SW480 (cell line): Measurements from ENCODE around the gene GALNT1.

Experiments
- DNase-seq: peaks from one replicate; pipeline ENCODE4 v3.0.0-alpha.2; 2016; ENCODE audit warnings: low spot score

The GALNT1 gene

DNA sequence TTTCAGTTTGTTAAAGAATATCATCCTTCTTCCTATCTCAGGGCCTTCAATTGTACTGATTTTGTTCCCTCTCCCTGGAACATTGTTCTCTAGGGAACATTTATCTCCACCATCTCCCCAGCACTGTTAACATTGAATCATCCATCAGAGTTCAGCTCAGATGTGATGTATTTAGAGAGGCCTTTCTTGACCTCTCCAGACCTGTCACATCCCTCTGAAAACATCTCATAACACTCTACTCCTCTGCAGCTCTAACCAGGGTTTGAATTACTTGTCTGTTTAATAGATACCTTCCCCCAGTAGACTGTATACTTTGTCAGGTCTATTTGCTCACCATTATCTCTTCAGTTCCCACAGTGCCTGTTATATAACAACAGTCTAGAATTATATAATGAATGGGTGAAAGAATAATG lies 98.6 kb downstream of the GALNT1 start:
- DNase-seq, result no peak

DNA sequence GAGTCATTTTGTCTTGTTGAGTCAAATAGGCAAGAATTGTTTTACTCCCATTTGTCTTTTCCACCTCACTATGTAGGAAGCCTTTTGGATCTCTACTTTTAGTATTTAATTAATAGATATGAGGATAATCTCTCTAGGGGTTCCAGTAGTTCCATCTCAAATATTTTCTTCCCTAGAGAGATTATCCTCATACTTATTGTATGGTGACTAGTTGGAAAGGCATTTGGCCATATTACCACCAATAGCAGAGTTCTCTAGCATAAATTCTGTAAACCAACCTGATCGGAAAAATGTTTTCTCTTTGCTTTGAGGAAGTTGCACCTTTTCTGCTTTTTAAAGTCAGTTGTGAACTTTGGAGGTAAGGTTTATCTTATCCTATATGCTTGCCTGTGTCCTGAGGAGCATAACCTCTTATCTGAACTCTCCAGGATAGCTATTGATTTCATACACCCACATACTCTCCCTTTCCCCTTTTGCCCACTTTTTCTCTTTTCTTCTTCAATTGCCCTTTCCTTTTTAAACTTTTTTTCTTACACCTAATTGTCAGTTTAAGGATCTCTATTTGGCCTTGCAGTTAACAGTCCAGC lies 100.8 kb downstream of the GALNT1 start:
- no peak for DNase-seq

DNA sequence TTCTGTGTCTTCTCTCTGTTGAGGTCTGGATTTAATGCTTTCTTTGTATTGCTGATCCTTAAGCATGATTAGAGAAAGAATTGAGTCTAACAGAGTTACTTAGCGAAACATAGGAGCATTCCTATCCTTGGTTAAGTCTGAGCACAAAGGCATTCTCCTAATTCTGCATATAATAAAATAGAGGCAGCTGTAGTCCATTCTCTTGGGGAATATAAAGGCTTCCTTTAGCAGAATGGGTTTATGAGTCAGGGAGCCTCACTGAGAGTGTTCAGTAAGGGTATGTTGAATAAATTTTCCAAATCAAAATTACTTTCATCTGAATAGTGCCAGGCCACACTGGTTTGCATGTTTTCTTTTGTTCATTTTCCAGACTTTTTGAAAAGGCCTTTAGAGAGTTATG lies 101.5 kb downstream of the GALNT1 start:
- no peak for DNase-seq

DNA sequence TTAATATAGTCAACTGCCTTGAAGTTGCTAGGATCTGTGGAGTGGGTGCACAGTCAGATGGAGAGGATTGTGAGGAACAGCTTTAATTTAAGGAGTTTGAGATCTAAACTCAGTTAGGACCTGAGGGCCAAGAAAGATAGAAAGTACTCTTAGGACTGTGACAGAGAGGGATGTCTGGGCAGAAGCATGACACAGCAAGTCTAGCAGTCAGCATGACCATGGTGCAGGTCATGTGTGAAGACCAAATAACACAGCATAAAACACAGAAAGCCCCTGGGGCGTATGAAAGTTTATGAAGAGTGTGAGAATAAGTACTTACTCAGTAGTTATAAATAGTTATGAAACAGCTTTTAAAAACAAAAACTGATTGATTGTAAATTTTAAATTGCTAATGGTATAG lies 107.2 kb downstream of the GALNT1 start:
- no peak for DNase-seq

DNA sequence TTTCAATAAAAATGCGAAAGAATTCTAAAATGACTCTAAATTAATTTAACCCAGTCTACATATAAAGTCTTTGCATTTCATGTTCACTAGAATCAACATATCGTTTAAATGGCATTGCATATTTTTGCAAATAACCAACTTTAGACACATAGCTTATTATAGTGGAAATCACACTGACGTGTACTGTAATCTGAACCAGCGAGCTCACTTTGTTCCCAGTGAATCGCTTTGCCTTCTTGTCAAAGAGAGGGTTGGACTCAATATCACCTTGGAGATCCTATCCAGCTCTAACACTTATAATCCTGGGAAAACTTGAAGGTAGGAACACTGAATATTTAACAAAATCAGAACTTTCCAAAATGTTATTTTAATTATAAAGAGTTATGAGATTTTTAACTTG lies 108.2 kb downstream of the GALNT1 start:
- DNase-seq, result no peak

DNA sequence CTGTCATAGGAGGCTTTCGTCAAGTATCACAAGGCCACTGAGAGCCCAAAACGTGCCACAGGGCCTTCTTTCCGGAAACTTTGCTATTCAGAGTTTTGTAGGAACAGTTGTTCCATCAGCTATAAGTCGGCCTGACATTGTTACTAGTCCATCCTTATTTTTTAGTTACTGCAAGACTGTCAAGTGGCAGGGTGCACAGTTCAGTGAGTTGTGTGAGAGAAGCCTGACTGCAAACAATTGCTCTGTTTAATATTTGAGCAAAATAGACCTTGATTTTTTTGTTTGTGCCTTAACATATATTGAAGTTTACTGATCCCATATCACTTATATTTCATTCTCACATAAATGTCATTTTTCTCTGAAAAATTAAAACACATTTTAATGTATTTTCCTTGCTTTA lies 110.1 kb downstream of the GALNT1 start:
- DNase-seq, result no peak

DNA sequence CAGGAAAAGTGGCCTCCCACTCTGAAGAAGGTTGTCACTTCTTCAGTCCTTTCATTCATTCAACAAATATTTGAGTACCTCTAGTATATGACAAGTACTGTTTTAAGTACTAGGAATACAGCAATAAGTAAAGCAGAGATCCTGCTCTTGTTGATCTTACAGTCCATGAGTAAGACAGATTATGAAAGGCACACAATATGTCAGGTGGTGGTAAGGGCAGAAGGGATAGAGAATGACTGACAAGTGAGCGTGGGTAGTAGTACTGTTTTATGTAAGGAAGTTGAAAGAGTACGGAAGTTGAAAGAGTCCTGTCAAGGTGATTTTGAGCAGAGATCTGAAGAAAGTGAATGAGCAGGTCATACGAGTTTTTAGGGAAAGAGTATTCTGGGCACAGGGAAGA lies 111.3 kb downstream of the GALNT1 start:
- no peak for DNase-seq

DNA sequence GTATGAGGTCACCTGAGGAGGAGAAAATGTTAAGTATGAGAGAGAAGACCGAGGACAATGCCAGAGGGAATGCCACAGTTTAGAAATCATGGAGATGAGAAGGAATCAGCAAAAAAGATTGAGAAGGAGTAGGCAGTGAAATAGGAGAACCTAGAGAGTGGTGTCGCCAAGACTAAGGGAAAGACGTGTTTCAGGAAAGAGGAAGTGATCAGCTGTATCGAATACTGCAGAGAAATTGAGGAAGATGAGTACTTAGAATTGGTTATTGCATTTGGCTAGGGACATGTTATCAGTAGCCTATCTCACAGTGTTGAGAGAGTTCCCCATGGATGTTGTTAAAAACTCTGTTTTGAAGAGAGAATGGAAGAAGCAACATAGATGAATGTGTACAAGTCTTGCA lies 112.3 kb downstream of the GALNT1 start:
- DNase-seq, result no peak

DNA sequence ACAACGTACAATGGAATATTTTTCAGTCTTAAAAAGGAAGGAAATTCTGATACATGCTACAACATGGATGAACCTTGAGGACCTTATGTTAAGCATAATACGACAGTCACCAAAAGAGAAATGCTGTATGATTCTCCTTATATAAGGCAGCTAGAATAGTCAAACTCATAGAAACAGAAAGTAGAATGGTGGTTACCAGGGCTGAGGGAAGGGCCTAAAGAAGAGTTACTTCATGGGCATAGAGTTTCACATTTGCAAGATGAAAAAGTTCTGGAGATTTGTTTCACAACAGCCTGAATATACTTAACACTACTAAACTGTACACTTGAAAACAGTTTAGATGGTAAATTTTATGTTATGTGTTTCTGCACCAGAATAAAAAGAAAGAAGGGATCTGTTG lies 113.3 kb downstream of the GALNT1 start:
- no peak for DNase-seq

DNA sequence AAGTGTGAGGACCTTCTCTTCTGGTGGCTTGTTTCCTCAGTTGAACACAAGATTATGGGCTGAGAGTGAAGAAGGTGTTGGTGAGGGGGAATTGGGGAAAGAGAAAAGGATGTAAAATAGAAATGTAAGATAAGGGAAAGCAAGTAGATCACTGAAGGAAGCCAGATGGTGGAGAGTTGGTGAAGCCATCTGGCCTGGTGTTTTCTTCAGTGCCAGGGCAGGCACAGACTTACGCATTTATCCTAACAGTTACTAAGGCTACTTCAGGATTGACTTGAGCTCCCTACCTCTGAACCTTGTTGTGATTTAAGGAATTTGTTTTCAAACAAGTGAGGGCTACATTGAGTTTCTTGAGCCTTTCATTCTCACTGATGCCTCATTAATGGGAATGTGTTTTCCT lies 113.8 kb downstream of the GALNT1 start:
- no peak for DNase-seq

DNA sequence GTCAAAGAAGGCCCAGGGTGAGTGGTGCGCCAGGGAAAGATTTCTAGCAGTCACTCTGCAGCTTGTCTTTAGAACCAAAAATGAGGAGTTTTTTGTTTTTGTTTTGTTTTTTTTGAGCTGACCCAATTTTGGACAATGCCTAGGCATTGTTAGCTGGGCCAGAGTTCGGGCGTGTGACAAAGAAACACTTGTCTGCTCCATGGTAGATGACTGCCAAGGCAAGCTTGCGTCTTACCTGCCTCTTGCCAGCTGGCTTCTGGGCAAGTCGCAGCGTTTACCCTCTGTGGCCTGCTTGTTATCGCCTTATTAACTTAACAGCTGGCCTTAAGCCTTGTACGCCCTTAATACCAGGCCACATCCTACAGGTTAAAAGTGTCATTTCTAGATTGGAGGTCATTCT lies 114.3 kb downstream of the GALNT1 start:
- DNase-seq, result no peak

DNA sequence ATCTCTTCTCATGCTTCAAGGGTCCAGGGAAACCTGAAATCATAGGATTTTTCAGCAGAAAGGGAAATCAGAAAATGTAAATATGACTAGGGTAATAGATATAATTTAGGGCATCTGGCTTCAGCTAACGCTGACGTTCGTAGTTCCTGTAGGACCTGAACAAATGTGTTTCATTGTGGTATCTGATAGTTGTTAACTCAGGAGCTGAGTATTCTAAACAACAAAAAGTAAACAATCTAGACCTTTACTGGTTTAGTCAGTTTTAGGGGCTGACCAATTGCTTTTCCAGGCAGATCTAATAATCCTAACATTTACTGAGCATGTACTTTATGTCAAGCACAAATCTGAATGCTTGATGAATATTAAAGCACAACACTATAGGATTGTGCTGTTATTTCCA lies 114.8 kb downstream of the GALNT1 start:
- no peak for DNase-seq

DNA sequence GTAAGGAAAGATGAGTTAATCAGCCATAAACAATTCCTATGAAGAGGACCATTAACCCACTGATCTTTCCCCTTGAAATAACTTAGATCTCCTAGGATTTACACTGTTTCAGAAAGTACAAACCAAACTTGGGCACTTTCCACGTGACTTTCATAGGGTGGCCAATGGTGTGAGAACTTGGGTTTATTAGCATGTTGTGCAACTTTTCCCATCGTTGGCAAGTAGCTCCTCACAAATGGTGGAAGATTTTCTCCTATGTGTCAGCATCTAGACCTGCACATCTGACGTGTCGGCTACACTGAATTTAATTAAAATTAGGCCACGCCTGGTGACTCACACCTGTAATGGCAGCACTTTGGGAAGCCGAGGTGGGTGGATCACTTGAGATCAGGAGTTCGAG lies 116.3 kb downstream of the GALNT1 start:
- DNase-seq, result no peak

DNA sequence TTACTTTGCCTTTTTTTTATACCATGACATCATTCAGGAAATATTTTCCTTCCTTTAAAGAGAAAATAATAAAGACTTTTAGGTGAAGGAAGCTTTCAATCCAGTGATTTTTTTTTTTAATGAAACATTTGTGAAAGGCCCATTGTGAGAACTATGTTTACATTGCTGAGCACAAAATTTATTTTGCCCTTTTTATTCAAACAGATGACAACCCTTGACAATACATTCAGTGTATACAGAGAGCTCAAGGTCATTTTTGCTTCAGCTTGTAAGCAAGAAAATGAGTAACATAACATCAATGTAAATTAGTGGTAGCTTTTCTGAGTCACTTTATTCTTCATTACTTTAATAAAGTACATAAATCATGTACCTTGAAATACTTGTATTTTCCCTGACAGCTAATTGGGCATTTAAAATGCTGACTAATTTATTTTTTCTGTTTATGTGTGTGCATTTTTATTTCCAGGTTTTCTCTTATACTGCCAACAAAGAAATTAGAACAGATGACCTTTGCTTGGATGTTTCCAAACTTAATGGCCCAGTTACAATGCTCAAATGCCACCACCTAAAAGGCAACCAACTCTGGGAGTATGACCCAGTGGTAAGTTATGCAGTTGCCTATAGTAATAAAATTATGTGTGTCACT lies 121.6 kb downstream of the GALNT1 start:
- no peak for DNase-seq

DNA sequence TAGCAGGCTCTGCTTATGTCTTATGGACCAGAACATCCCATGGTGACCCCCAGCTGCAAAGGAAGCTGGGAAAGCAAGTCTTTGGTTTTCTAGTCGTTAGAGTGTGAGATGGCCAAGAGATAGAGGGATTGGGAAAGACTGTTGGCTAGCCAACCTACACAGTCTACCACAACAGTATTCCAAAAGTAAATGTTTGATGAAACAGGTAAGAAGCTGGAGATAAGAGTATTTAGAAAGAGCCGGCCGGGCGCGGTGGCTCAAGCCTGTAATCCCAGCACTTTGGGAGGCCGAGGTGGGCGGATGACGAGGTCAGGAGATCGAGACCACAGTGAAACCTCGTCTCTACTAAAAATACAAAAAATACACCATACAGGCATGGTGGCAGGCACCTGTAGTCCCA lies 124.4 kb downstream of the GALNT1 start:
- no peak for DNase-seq

DNA sequence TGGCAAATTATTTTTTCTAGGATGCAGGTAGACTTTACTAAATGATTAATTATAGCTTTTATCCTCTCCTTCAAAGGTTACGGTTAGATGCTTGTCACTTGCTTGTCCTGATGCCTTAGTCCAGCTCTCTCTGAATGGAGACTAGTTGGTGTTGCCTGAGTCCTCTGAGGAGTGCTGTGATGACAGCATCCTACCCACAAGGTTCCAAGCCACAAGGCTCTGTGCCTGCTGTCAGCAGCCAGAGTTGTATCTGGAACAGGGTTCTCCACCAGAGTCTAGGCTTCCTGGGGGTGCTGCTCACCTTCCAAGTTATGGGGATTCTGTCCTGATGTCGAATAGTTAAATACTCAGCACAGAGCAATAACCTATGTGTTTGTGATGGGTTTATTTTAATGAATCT lies 125.7 kb downstream of the GALNT1 start:
- DNase-seq, result no peak

DNA sequence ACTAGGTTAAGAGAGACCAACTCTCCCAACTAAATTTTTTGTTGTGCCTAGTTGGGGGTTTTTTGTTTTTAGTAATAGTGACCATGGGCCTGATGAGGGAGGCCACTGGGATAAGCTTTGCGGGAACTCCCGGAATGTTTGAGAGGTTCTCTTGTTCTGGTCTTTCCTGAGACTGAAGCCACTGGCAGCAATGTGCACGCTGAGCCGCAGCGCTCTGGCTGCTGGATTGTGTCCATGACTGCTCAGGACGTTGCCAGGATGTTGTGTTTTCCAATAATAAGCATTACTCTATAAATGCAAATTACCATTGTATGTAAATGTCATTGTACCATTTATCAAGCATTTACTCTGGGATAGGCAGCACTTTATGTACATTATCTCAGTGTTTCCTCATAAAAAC lies 126.1 kb downstream of the GALNT1 start:
- no peak for DNase-seq

DNA sequence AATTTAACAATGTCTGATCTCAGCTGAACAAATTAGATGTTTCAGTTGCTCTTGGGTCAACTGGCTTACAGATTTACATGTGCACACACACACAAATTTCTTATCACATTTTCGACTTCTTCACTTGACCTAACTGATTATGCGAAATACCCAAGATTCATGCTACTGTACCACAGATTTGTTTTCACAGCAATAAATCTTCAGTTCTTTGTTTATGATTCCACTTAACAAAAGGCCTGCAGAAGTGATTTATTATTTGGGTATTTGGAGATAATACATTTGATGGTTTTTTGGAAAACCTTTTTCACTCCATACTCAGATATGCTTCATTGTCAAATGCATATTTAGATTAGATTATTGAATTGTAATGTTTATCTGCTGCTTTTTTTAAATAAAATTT lies 129.0 kb downstream of the GALNT1 start:
- DNase-seq, result no peak

DNA sequence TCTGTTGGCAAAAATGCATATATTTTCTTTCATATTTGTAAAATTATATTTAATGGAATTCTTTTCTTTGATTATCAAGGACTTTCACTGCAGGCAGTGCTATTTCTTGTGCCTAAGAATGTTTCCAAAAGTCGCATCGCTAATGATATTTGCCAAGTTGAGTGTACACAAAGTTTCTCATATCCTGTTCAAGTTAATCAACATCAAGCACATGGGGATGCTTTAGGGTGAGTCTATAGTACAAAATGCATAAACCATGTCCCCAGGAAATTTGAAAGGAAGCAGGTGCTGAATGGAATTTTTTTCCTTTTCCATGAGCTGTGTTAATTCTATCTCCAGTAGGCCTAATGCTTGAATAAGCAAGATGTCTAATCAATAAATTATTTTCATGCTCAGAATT lies 129.7 kb downstream of the GALNT1 start:
- no peak for DNase-seq

DNA sequence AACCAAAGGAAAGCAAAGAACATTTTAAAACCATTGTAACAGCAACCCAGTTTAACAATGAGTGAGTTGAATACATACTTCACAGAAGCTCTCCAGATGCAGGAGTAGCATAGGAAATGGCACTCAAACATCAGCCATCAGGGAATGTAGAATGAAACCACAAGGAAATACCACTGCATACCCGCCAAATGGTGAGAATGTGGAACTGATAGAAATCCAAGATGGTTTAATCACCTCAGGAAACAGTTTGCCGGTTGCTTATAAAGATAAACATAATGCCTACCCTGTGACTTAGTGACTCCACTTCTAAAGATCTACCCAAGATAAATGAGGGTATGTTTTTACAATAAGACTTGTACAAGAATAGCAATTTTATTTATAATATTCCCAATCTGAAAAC lies 132.0 kb downstream of the GALNT1 start:
- DNase-seq, result no peak

DNA sequence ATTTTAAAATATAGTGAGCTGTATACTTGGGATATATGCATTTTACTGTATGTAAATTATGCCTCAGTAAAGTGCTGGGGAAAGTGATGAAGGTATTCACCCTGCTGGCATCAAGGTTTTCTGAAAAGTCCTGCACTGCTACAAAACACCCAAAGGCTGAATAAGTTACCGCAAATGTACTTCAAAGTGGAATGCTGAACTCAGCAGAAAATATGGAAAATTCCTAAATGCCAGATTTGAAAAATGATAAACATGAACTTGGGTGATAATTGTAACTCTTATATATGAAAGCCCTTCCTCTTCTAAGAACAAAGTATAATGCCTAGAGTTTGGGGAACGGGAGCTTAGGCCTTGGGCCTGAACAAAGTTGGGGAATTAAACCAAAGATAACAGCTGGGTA lies 133.0 kb downstream of the GALNT1 start:
- no peak for DNase-seq

DNA sequence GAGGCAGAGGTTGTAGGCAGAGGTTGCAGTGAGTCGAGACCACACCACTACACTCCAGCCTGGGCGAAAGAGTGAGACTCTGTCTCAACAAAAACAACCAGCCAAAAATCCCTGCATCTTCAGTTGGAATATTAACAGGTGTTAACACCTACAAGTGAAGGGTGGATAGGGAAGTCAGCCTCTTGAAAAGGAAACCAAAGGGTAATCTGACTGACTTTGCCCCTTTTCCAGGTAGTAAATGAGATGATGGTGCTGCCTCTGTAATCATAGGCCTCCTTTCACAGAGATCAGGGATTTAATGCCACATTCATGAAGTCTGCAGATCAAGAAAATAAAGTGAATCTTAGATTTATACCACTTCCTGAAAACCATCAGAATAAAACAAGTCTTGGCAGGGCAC lies 133.6 kb downstream of the GALNT1 start:
- no peak for DNase-seq

DNA sequence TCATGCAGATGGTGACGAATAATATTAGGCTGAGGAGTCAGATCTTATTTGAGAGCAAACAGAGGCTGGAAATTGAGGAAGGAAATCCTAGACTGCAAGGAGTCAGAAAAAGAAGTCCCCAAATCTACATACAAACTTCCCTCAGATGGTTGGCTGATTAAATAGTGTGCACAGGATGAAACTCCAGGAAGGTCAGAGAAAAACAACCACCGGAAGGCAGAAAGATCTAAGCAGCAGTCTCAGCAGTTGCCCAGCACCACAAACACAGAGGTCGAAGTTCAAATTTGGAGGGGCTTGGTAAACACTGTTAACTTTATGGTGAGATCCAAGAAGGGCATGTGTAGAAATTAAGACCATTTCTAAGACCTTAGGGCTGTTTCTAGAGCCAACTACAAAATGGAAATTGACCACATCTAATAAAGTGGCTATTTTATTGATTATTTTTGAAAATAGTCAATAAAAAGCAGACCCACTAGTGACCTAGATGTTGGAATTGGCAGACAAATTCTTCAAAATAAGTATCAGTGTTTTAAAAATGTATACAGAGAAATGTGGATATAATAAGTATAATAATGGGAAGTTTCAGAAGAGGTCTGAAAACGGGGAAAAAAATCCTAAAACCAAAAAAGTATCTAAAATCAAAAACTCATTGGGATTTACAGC lies 134.8 kb downstream of the GALNT1 start:
- no peak for DNase-seq

DNA sequence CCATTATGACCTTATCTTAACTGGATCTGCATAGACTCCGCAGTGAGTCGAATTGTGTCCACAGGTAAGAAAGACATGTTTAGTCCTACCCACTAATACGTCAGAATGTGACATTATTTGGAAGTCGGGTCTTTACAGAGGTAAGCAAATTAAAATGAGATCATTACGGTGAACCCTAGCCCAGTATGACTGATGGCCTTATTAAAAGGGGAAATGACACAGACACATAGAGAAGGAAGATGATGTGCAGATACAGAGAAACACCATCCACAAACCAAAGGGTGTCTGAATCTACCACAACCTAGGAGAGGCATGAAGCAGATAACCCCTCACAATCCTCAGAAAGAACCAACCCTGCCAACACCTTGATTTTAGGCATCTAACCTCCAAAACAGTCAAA lies 135.6 kb downstream of the GALNT1 start:
- no peak for DNase-seq
